Measurements from ENCODE around the gene PMPCA.

Gene PMPCA

DNA sequence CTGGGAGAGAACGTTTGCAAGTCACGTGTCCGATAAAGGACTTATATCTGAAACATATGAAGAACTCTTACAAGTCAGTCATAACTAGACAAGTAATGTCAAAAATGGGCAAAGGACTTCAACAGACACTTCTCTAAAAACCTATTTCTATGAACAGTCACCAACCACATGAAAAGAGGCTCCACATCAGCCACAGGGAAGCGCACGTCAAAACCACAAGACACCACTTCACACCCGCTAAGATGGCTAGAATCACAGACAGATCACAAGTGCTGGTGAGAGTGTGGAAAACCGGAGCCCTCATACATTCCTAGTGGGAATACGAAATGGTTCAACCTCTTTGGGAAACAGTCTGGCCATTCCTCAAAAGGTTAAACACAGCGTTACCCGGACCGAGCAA is 25.4 kb upstream of the PMPCA start:
- no peak for DNase-seq (ENCODE audit: low spot score)
- TF ChIP-seq, protein P1, sequence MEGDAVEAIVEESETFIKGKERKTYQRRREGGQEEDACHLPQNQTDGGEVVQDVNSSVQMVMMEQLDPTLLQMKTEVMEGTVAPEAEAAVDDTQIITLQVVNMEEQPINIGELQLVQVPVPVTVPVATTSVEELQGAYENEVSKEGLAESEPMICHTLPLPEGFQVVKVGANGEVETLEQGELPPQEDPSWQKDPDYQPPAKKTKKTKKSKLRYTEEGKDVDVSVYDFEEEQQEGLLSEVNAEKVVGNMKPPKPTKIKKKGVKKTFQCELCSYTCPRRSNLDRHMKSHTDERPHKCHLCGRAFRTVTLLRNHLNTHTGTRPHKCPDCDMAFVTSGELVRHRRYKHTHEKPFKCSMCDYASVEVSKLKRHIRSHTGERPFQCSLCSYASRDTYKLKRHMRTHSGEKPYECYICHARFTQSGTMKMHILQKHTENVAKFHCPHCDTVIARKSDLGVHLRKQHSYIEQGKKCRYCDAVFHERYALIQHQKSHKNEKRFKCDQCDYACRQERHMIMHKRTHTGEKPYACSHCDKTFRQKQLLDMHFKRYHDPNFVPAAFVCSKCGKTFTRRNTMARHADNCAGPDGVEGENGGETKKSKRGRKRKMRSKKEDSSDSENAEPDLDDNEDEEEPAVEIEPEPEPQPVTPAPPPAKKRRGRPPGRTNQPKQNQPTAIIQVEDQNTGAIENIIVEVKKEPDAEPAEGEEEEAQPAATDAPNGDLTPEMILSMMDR (IDR thresholded peaks at IDR 0.05; ENCODE audit: extremely low read depth, insufficient read depth, missing control alignments): no peak
- in situ Hi-C loops (cut with MboI; ENCODE audit: low pct_unique_long_range_greater_than_20kb, low sequenced_read_pairs, unreplicated experiment): no loop called here

DNA sequence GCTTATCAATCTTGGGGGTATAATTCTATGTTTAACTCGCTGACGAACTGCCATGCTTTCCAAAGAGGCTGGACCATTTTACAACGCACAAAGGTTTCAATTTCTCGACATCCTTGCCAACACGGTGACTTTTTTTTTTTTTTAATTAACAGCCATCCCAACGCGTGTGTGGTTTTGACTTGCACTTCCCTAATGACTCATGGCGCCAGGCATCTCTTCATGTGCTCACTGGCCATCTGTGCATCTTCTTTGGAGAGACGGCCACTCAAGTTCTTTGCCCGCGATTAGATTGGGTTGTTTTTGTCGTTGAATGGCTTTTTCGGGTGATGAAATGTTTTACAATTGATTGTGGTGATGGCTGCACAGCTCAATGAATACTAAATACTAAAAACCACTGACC is 24.4 kb upstream of the PMPCA start:
- TF ChIP-seq, protein P1 (IDR thresholded peaks at IDR 0.05; ENCODE audit: extremely low read depth, insufficient read depth, missing control alignments): no peak
- in situ Hi-C loops (cut with MboI; ENCODE audit: low pct_unique_long_range_greater_than_20kb, low sequenced_read_pairs, unreplicated experiment): no loop called here
- no peak for DNase-seq (ENCODE audit: low spot score)

DNA sequence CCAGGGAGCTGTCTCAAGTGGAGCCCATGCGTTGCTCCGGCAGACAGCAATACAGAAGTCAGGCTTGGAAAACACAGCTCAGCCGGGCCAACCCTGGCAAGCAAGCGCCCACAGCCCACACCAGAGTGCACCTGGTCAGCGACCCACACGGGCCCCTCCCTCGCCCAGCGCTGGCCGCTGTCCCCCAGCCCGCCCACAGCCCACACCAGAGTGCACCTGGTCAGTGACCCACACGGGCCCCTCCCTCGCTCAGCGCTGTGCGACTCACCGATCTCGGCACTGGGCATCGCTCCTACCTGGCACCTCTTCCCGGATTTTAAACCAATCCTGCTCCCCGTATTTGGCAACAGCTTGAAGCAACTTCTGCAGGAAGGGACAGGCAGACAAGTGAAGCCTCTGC is 23.2 kb upstream of the PMPCA start:
- in situ Hi-C loops (cut with MboI; ENCODE audit: low pct_unique_long_range_greater_than_20kb, low sequenced_read_pairs, unreplicated experiment): no loop called here
- DNase-seq (ENCODE audit: low spot score): no peak
- TF ChIP-seq, protein P1 (IDR thresholded peaks at IDR 0.05; ENCODE audit: extremely low read depth, insufficient read depth, missing control alignments): no peak

DNA sequence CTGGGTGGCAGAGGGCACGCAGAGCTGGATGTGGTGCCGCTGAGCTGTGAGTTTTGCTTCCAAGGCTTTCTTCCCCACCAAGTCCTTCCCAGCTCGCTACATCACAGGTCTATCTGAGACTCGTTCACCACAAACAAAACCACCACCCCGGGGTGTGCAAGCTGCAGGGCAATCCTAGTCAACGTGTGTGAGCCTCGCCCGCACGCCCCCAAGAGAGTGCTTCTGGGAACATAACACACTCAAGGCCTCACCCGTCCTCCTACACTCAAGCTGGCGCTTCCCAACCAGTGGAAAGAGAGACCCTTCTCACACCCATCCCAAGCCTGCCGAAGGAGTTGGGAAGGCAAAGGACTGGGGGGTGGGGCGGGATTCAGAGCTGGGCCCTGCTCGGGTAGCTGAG is 21.1 kb upstream of the PMPCA start:
- DNase-seq (ENCODE audit: low spot score): no peak
- TF ChIP-seq, protein P1 (IDR thresholded peaks at IDR 0.05; ENCODE audit: extremely low read depth, insufficient read depth, missing control alignments): no peak
- in situ Hi-C loops (cut with MboI; ENCODE audit: low pct_unique_long_range_greater_than_20kb, low sequenced_read_pairs, unreplicated experiment): no loop called here

DNA sequence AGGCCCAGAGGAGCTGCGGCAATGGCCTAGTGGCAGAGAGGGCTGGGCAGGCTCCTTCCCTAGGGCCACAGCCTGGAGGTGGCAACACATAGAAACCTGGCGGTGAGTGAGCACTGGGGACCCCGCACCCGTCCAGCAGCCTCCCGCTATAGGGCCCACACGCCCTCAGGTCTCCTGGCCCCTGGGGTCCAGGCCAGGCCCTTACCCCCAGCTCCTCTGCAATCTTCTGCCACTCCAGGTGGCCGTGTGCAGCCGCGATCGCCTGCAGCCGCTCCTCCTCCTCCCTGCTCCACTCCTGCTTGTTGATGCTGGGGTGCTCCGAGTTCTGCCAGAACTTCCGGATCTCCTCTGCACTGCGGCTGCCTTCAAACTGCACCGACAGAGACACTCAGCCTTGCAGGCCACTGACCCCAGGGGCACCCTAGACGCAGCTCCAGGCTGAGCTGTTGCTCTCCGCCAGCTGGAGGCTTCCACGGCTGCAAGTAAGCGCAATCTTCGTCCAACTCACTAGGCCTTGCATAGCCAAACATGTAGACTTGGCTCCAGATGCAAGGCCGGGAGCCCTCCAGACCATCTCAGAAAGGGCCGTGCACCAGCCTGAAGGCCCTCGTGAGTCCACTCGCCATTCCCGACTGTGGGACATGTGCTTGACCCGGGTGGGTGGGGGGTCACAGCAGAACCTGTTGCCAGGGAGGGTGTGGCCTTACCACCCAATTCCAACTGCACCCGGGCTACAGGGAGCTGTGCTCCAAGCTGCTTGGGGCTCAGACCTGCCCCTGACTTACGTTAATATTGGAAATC is 18.5 kb upstream of the PMPCA start:
- TF ChIP-seq, protein P1 (IDR thresholded peaks at IDR 0.05; ENCODE audit: extremely low read depth, insufficient read depth, missing control alignments): no peak
- in situ Hi-C loops (cut with MboI; ENCODE audit: low pct_unique_long_range_greater_than_20kb, low sequenced_read_pairs, unreplicated experiment): no loop called here
- DNase-seq (ENCODE audit: low spot score): no peak

DNA sequence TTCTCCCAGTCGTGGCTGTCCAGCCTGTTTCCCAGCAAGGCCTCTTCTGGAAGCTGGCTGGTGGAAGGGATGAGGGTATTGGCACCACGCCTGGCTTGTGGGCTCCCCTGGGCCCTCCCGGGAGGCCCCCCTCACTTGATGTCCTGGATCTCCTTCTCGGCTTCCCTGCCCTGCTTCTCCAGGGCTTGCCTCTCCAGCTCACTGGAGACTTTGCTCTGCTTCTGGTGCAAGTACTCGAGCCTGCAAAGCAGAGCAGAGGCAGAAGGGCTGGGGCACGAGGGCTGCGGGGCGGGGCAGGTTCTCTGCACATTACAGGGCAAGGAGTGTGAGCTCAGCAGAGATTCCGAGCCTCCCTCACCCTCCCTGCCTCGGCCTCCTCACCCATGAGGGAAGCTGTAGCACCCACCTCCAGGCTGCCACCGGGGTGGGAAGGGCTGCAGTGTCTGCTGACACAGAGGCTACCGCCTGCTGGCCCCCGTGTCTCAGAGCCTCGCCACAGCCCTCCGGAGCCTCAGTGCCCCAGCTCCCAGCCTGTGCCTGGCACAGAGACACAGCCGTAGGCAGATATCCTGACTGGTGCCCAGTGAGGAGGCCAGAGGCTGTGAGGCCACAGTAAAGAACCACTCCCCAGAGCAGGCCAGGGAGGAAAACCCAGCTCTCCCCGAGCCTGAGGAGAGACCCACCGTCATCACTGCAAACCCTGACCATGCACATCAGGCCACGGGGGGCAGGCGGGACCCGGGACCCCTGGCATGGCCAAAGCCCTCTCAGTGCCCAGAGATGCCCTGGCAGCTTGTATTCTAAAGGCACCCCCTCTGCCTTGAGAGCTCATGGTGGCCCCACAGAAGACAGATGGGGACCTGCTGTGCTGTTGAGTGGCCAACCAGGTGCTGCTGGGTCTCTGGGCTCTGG is 17.7 kb upstream of the PMPCA start:
- TF ChIP-seq, protein P1 (IDR thresholded peaks at IDR 0.05; ENCODE audit: extremely low read depth, insufficient read depth, missing control alignments): no peak
- no peak for DNase-seq (ENCODE audit: low spot score)
- in situ Hi-C loops (cut with MboI; ENCODE audit: low pct_unique_long_range_greater_than_20kb, low sequenced_read_pairs, unreplicated experiment): no loop called here
